HEK293 (cell line): ENCODE results near the gene B4GAT1.

ENCODE experiments used
- CTCF ChIA-PET: fragments of 350-600 bp; formaldehyde crosslinking; extraction: SDS; loops from one replicate; lab custom pipeline; 2021; ENCODE audit warnings: antibody characterized with exemption; lab: Yijun Ruan, JAX
- POLR2A ChIA-PET: fragments of 300-600 bp; formaldehyde crosslinking; extraction: SDS; loops from one replicate; lab custom pipeline; 2020; ENCODE audit warnings: antibody characterized with exemption, inconsistent platforms; lab: Yijun Ruan, JAX
- H3K27ac ChIP-seq: fragments of 200-500 bp; sonication (Bioruptor generic); 2 replicates; pipeline ENCODE4 v1.5.1; 2014; ENCODE audit warnings: low read depth, low read length, control low read depth, inconsistent platforms; ENCODE audit errors: extremely low read depth
- H3K36me3 ChIP-seq, 2 experiments: fragments of 200-500 bp in 1 of 2; sonication (Bioruptor generic) in 1 of 2; 1 replicate in 1 of 2; 2 replicates in 1 of 2; pipeline ENCODE4 v1.5.1; 2014 to 2017; ENCODE audit warnings: inconsistent platforms in 2 of 2, low read length in 2 of 2; ENCODE audit not compliant: control insufficient read depth in 2 of 2, insufficient read depth in 1 of 2
- H3K4me1 ChIP-seq: fragments of 200-500 bp; sonication (Bioruptor generic); 2 replicates; pipeline ENCODE4 v1.5.1; 2014; ENCODE audit warnings: mild to moderate bottlenecking, low read length, inconsistent platforms; ENCODE audit not compliant: control insufficient read depth, insufficient read depth
- H3K4me3 ChIP-seq: 2 replicates; pipeline ENCODE4 v1.5.1; 2011; ENCODE audit warnings: low read depth, mild to moderate bottlenecking, control low read depth, low read length, moderate library complexity
- H3K9me3 ChIP-seq: fragments of 200-500 bp; sonication (Bioruptor generic); 2 replicates; pipeline ENCODE4 v1.5.1; 2014; ENCODE audit warnings: low read depth, low read length, inconsistent platforms; ENCODE audit not compliant: control insufficient read depth, insufficient read depth
- MZF1 ChIP-seq: fragments of 450-650 bp; formaldehyde crosslinking; IDR thresholded peaks from 2 replicates; pipeline ENCODE4 v1.5.1; 2017; ENCODE audit warnings: missing biosample characterization, missing genetic modification characterization, borderline replicate concordance
- PRDM4 ChIP-seq: fragments of 450-650 bp; formaldehyde crosslinking; IDR thresholded peaks from 2 replicates; pipeline ENCODE4 v1.5.1; 2017; ENCODE audit warnings: missing biosample characterization, missing genetic modification characterization
- SETDB1 ChIP-seq: IDR thresholded peaks from one replicate; pipeline ENCODE4 v1.6.1; 2017; ENCODE audit warnings: mild to moderate bottlenecking, low read length, moderate library complexity, mixed read lengths; ENCODE audit not compliant: insufficient read length
- ZBTB49 ChIP-seq: fragments of 450-650 bp; formaldehyde crosslinking; IDR thresholded peaks from 2 replicates; pipeline ENCODE4 v1.5.1; 2016; ENCODE audit warnings: missing biosample characterization, missing genetic modification characterization, low read depth
- ZEB2 ChIP-seq: fragments of 450-650 bp; formaldehyde crosslinking; IDR thresholded peaks from 2 replicates; pipeline ENCODE4 v1.5.1; 2016; ENCODE audit warnings: missing biosample characterization, missing genetic modification characterization
- ZFP37 ChIP-seq: fragments of 450-650 bp; formaldehyde crosslinking; IDR thresholded peaks from 2 replicates; pipeline ENCODE4 v1.5.1; 2016; ENCODE audit warnings: missing biosample characterization, missing genetic modification characterization
- ZIC2 ChIP-seq: fragments of 450-650 bp; formaldehyde crosslinking; IDR thresholded peaks from 2 replicates; pipeline ENCODE4 v1.5.1; 2016; ENCODE audit warnings: missing biosample characterization, missing genetic modification characterization
- ZNF223 ChIP-seq: fragments of 450-650 bp; formaldehyde crosslinking; IDR thresholded peaks from 2 replicates; pipeline ENCODE4 v1.5.1; 2016; ENCODE audit warnings: missing biosample characterization, missing genetic modification characterization
- ZNF239 ChIP-seq: fragments of 450-650 bp; formaldehyde crosslinking; IDR thresholded peaks from 2 replicates; pipeline ENCODE4 v1.5.1; 2016; ENCODE audit warnings: missing biosample characterization, missing genetic modification characterization
- ZNF335 ChIP-seq: fragments of 450-650 bp; formaldehyde crosslinking; conservative IDR thresholded peaks from 2 replicates; pipeline ENCODE4 v1.5.1; 2016; ENCODE audit warnings: missing biosample characterization, missing genetic modification characterization
- ZNF341 ChIP-seq: fragments of 450-650 bp; formaldehyde crosslinking; IDR thresholded peaks from 2 replicates; pipeline ENCODE4; 2016; ENCODE audit warnings: low read depth, missing biosample characterization, missing genetic modification characterization
- ZNF350 ChIP-seq: fragments of 450-650 bp; formaldehyde crosslinking; IDR thresholded peaks from 2 replicates; pipeline ENCODE4 v1.5.0; 2017; ENCODE audit warnings: missing biosample characterization, mild to moderate bottlenecking, missing genetic modification characterization
- ZNF596 ChIP-seq: fragments of 450-650 bp; IDR thresholded peaks from 2 replicates; pipeline ENCODE4 v1.5.0; 2018; ENCODE audit warnings: missing biosample characterization, mild to moderate bottlenecking, missing genetic modification characterization, moderate library complexity
- ZNF623 ChIP-seq: fragments of 450-650 bp; formaldehyde crosslinking; IDR thresholded peaks from 2 replicates; pipeline ENCODE4 v1.5.1; 2016; ENCODE audit warnings: missing biosample characterization, missing genetic modification characterization
- ZSCAN4 ChIP-seq: fragments of 450-650 bp; formaldehyde crosslinking; IDR thresholded peaks from 2 replicates; pipeline ENCODE4 v1.5.1; 2017; ENCODE audit warnings: missing biosample characterization, missing genetic modification characterization

The B4GAT1 gene

GRCh38 chr11:66338276-66339161 is 8.9 kb downstream of the B4GAT1 start:
- POLR2A ChIA-PET = interaction anchor here (0.9 to 1.7 kb wide), 3 partner anchors 9 to 26 kb away, joined by 3 to 7 read pairs (median 4); partner anchors contain the start of gene B4GAT1
- H3K4me1 ChIP-seq = no peaks in the 10 kb centered on the region
- no peaks in the 10 kb centered on the region for H3K9me3 ChIP-seq
- H3K36me3 ChIP-seq = peaks cover 0 to 62% of the 10 kb centered on the region in 2 experiments; a peak in 2 of 3 replicates
- no peak overlapping the region for H3K27ac ChIP-seq
- no peak overlapping the region for H3K4me3 ChIP-seq
- TF ChIP-seq ZFP37 (tag by site-specific recombination) (no peak), ZNF341 (tag by site-specific recombination) (peak; percentile 29), PRDM4 (tag by site-specific recombination) (no peak)
- TF ChIP-seq, all 188 proteins: peak for 1
- CTCF ChIA-PET = interaction anchor here (0.5 to 1.8 kb wide), 2 partner anchors 27 to 231 kb away, joined by 4 to 9 read pairs; no protein-coding TSS in a partner anchor

- H3K9me3 ChIP-seq = no peaks in the 10 kb centered on the region
- H3K4me3 ChIP-seq = no peak overlapping the region
- POLR2A ChIA-PET = interaction anchor here (0.6 to 1.3 kb wide), 2 partner anchors 11 to 458 kb away, joined by 5 to 7 read pairs; partner anchors contain the start of gene B4GAT1
- H3K36me3 ChIP-seq = peaks cover 0 to 50% of the 10 kb centered on the region in 2 experiments; a peak in 2 of 3 replicates
- no peak overlapping the region for H3K27ac ChIP-seq
- CTCF ChIA-PET = interaction anchor here (0.5 to 1.8 kb wide), 2 partner anchors 26 to 343 kb away, joined by 3 to 9 read pairs; no protein-coding TSS in a partner anchor
- TF ChIP-seq ZNF223 (no peak), ZBTB49 (tag by site-specific recombination) (no peak), MZF1 (no peak), ZIC2 (peak; percentile 81), ZNF596 (no peak), ZNF350 (tag by site-specific recombination) (no peak), ZNF335 (peak; percentile 51), SETDB1 (no peak), ZEB2 (no peak), ZNF623 (no peak), ZSCAN4 (no peak), ZNF239 (no peak)
- no peaks in the 10 kb centered on the region for H3K4me1 ChIP-seq
Measured at GRCh38 chr11:66337103-66337899, 10.1 kb downstream of the B4GAT1 start.
